Astrocyte (in vitro differentiated cells and primary cell): ENCODE measurements around the gene REG1A. TPM values are rescaled to one million over a fixed set of nuclear protein-coding genes. Genes with fewer than 3 reads are reported as not detected.

Source experiments
- DNase-seq: peaks from one replicate; pipeline ENCODE4 v3.0.0-alpha.2; 2010; ENCODE audit warnings: low read depth
- FAIRE-seq: peaks from 2 replicates; lab custom pipeline; 2011; peaks lifted over from hg19 to GRCh38; lab: Jason Lieb, UNC
- H2AFZ ChIP-seq: 2 replicates; pipeline ENCODE4 v1.6.0; 2012; ENCODE audit warnings: low read depth, low read length, inconsistent platforms
- H3K27ac ChIP-seq: 2 replicates; pipeline ENCODE4 v1.5.1; 2011; ENCODE audit warnings: low read depth, low read length, inconsistent platforms
- H3K27me3 ChIP-seq: 2 replicates; pipeline ENCODE4 v1.6.0; 2011; ENCODE audit warnings: low read length, inconsistent platforms; ENCODE audit not compliant: insufficient read depth
- H3K36me3 ChIP-seq: 2 replicates; pipeline ENCODE4 v1.5.1; 2011; ENCODE audit warnings: low read length, inconsistent platforms; ENCODE audit not compliant: insufficient read depth
- H3K4me1 ChIP-seq: 2 replicates; pipeline ENCODE4 v1.5.1; 2011; ENCODE audit warnings: low read length, inconsistent platforms; ENCODE audit not compliant: insufficient read depth
- H3K4me2 ChIP-seq: 2 replicates; pipeline ENCODE4 v1.6.0; 2012; ENCODE audit warnings: low read length, inconsistent platforms
- H3K4me3 ChIP-seq: 2 replicates; pipeline ENCODE4 v1.5.1; 2011; ENCODE audit warnings: low read depth, mild to moderate bottlenecking, low read length, inconsistent platforms; ENCODE audit not compliant: insufficient read depth
- H3K79me2 ChIP-seq: 2 replicates; pipeline ENCODE4 v1.6.0; 2012; ENCODE audit warnings: mild to moderate bottlenecking, low read length, inconsistent platforms; ENCODE audit not compliant: insufficient read depth
- H3K9ac ChIP-seq: 2 replicates; pipeline ENCODE4 v1.6.0; 2012; ENCODE audit warnings: mild to moderate bottlenecking, low read length, inconsistent platforms
- H3K9me3 ChIP-seq: 2 replicates; pipeline ENCODE4 v1.5.1; 2012; ENCODE audit warnings: low read depth, mild to moderate bottlenecking, low read length, inconsistent platforms; ENCODE audit not compliant: insufficient read depth
- H4K20me1 ChIP-seq: 2 replicates; pipeline ENCODE4 v1.6.0; 2012; ENCODE audit warnings: low read length, inconsistent platforms; ENCODE audit not compliant: insufficient read depth
- H3K27ac Mint-ChIP-seq: one replicate; pipeline ENCODE4 v1.8.0; 2021; ENCODE audit warnings: mild to moderate bottlenecking, mixed read lengths; ENCODE audit not compliant: unreplicated experiment
- H3K27me3 Mint-ChIP-seq: one replicate; pipeline ENCODE4 v1.8.0; 2021; ENCODE audit warnings: low read depth, mixed read lengths; ENCODE audit not compliant: unreplicated experiment
- H3K36me3 Mint-ChIP-seq: one replicate; pipeline ENCODE4 v1.8.0; 2021; ENCODE audit warnings: low read depth, mixed read lengths; ENCODE audit not compliant: unreplicated experiment
- H3K4me1 Mint-ChIP-seq: one replicate; pipeline ENCODE4 v1.8.0; 2021; ENCODE audit warnings: low read depth, mixed read lengths; ENCODE audit not compliant: unreplicated experiment
- H3K4me3 Mint-ChIP-seq: one replicate; pipeline ENCODE4 v1.8.0; 2021; ENCODE audit warnings: mild to moderate bottlenecking, moderate library complexity, mixed read lengths; ENCODE audit not compliant: unreplicated experiment
- H3K9me3 Mint-ChIP-seq: one replicate; pipeline ENCODE4 v1.8.0; 2021; ENCODE audit warnings: mild to moderate bottlenecking, mixed read lengths; ENCODE audit not compliant: unreplicated experiment
- CTCF ChIP-seq: IDR thresholded peaks from 2 replicates; pipeline ENCODE4 v1.5.1; 2011; ENCODE audit warnings: low read depth, mild to moderate bottlenecking, inconsistent platforms, low read length, moderate library complexity; ENCODE audit not compliant: insufficient read depth
- EZH2 ChIP-seq: IDR thresholded peaks from 2 replicates; pipeline ENCODE4 v1.6.1; 2012; ENCODE audit warnings: mild to moderate bottlenecking, low read length, inconsistent platforms; ENCODE audit not compliant: insufficient read depth
- total RNA-seq: library from RNA; stranded (reverse); gene quantifications from 2 replicates; pipeline ENCODE4 v1.2.1, GENCODE V29; 2021

REG1A gene
- total RNA-seq, 1 donor from 2014 or later: not detected

GRCh38 chr2:79131687-79132086 lies 11.4 kb downstream of the REG1A start:
- H2AFZ ChIP-seq: no peak overlapping the region
- H3K27me3 ChIP-seq: no peaks in the 10 kb centered on the region
- peaks cover 2% of the 10 kb centered on the region for H3K9me3 ChIP-seq
- H4K20me1 ChIP-seq: no peaks in the 10 kb centered on the region
- Mint-ChIP-seq H3K36me3 (no peaks in the 10 kb centered on the region), H3K4me1 (no peaks in the 10 kb centered on the region), H3K27me3 (peaks cover 22% of the 10 kb centered on the region), H3K27ac (no peak overlapping the region), H3K9me3 (no peaks in the 10 kb centered on the region), H3K4me3 (no peak overlapping the region)
- DNase-seq (no peak), FAIRE-seq (no peak)
- no peak overlapping the region for H3K4me3 ChIP-seq
- H3K4me2 ChIP-seq: no peak overlapping the region
- TF ChIP-seq EZH2 (no peak), CTCF (no peak)
- H3K9ac ChIP-seq: no peak overlapping the region
- H3K27ac ChIP-seq: no peak overlapping the region
- no peaks in the 10 kb centered on the region for H3K79me2 ChIP-seq
- no peaks in the 10 kb centered on the region for H3K36me3 ChIP-seq
- no peaks in the 10 kb centered on the region for H3K4me1 ChIP-seq

DNA sequence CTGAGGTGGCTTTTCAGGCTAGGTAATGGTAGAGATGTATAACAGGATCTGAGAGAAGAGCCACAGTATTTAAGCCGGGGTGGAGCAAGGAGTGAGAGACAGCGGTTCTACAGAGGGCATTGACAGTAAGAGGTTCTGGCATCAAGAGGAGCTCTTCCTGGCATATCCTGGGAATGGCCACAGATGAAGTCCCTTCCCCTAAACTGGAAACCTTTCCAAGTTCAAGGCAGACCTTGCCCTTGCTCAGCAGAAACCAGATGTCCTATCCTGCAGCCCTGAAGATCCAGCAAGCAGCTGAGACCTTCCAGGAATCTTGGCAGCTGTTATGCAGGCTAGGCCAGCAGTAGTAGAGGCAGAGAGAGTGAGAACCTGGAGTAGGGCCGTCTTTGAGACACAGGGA lies 18.1 kb downstream of the REG1A start:
- TF ChIP-seq EZH2 (no peak), CTCF (no peak)
- Histone ChIP-seq H4K20me1 (no peaks in the 10 kb centered on the region), H3K36me3 (no peaks in the 10 kb centered on the region), H3K9me3 (no peaks in the 10 kb centered on the region), H3K4me1 (no peaks in the 10 kb centered on the region), H3K4me2 (no peak overlapping the region), H3K27ac (no peak overlapping the region), H2AFZ (no peak overlapping the region), H3K4me3 (no peak overlapping the region), H3K79me2 (no peaks in the 10 kb centered on the region), H3K27me3 (no peaks in the 10 kb centered on the region), H3K9ac (no peak overlapping the region)
- peaks cover 22% of the 10 kb centered on the region for H3K27me3 Mint-ChIP-seq
- H3K36me3 Mint-ChIP-seq: no peaks in the 10 kb centered on the region
- no peaks in the 10 kb centered on the region for H3K4me1 Mint-ChIP-seq
- H3K4me3 Mint-ChIP-seq: no peak overlapping the region
- DNase-seq (no peak), FAIRE-seq (no peak)
- no peak overlapping the region for H3K27ac Mint-ChIP-seq
- no peaks in the 10 kb centered on the region for H3K9me3 Mint-ChIP-seq

DNA sequence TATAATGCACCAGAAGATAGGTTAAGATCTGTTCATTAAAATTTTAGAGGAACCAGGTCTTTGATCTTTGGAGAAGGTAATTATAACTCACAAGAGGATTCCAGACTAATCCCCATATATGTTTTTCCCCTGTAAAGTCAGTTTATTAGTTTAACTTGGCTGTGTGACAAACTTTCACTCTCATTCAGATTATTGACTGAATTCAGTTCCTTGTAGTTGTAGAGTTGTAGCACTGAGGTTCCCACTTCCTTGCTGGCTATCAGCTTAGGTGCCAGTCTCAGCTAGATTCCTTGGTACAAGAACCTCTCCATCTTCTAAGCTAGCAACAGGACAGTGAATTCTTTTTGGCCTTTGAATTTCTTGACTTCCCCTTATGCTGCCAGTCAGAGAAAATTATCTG lies 19.1 kb downstream of the REG1A start:
- Histone ChIP-seq H3K27me3 (no peaks in the 10 kb centered on the region), H3K9me3 (no peaks in the 10 kb centered on the region), H3K4me2 (no peak overlapping the region), H2AFZ (no peak overlapping the region), H3K4me3 (no peak overlapping the region), H4K20me1 (no peaks in the 10 kb centered on the region), H3K4me1 (no peaks in the 10 kb centered on the region), H3K36me3 (no peaks in the 10 kb centered on the region), H3K9ac (no peak overlapping the region), H3K79me2 (no peaks in the 10 kb centered on the region), H3K27ac (no peak overlapping the region)
- Mint-ChIP-seq H3K4me3 (no peak overlapping the region), H3K27ac (no peak overlapping the region), H3K4me1 (no peaks in the 10 kb centered on the region), H3K27me3 (peaks cover 19% of the 10 kb centered on the region), H3K9me3 (no peaks in the 10 kb centered on the region), H3K36me3 (no peaks in the 10 kb centered on the region)
- TF ChIP-seq CTCF (no peak), EZH2 (no peak)
- DNase-seq (no peak), FAIRE-seq (no peak)
